Glomerular visceral epithelial cell (primary cell): ENCODE measurements around the gene LMCD1.
"Not testable (repeated sequence)": the region's sequence is repeated elsewhere in the genome, so short reads cannot be mapped to it uniquely, and the experiment has no call there.

ENCODE experiments used
- DNase-seq: peaks from one replicate; pipeline ENCODE4 v3.0.0-alpha.2; 2016; ENCODE audit errors: extremely low spot score

LMCD1 gene

DNA sequence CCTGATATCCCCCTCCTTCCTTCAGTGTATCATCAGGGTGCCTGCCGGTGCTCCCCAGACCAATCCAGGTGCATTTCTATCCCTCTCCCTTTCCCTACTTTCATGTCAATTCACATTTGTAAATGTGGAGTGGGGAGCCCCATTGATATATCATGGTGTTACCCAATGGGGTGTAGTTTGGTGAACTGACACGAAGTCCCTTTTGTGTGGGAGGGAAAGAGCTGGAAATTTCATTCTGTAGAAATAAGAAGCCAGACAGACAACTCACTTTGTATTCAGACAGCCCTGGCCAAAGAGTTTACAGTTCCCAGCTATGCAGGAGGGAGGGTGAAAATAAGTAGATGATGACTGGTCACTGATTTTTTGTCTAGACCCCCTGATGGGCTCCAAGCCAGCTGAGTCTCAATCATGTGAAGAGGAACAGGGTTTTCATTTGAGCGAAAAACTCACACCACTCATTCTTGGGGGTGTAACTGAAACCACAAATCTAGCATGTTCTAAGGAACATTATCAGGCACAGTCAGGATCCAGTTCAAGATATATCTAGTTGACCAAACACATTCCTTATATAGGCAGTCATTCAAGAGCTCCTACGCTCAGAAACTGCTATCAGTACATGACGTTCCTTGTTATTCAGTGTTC, 58.9 kb downstream of the LMCD1 start:
- peak; percentile 84 for DNase-seq

- DNase-seq: no peak
Measured at GRCh38 chr3:8561370-8561769, 59.7 kb downstream of the LMCD1 start.

- no peak for DNase-seq
Measured at GRCh38 chr3:8562081-8562595, 60.5 kb downstream of the LMCD1 start.

- DNase-seq: no peak
Measured at GRCh38 chr3:8563146-8563545, 61.5 kb downstream of the LMCD1 start.

- no peak for DNase-seq
Measured at GRCh38 chr3:8563597-8563996, 62.0 kb downstream of the LMCD1 start.

DNA sequence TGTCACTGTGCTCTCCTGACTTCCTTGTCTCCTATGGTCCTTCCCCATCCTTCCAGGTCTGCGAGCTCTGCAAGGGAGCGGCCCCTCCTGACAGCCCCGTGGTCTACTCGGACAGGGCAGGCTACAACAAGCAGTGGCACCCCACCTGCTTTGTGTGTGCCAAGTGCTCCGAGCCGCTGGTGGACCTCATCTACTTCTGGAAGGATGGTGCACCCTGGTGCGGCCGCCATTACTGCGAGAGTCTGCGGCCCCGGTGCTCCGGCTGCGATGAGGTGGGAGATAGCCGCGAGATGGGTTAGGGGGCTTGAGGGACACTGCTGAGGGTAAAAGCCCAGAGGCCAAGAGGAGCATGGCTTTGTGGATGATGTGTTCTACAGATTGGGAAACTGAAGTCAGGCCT, 63.8 kb downstream of the LMCD1 start:
- DNase-seq: no peak

- DNase-seq: no peak
Measured at GRCh38 chr3:8567784-8568575, 66.4 kb downstream of the LMCD1 start.

- DNase-seq: no peak
Measured at GRCh38 chr3:8571256-8571655, 69.6 kb downstream of the LMCD1 start.

GRCh38 chr3:8573342-8573926, 71.8 kb downstream of the LMCD1 start:
- no peak for DNase-seq

DNA sequence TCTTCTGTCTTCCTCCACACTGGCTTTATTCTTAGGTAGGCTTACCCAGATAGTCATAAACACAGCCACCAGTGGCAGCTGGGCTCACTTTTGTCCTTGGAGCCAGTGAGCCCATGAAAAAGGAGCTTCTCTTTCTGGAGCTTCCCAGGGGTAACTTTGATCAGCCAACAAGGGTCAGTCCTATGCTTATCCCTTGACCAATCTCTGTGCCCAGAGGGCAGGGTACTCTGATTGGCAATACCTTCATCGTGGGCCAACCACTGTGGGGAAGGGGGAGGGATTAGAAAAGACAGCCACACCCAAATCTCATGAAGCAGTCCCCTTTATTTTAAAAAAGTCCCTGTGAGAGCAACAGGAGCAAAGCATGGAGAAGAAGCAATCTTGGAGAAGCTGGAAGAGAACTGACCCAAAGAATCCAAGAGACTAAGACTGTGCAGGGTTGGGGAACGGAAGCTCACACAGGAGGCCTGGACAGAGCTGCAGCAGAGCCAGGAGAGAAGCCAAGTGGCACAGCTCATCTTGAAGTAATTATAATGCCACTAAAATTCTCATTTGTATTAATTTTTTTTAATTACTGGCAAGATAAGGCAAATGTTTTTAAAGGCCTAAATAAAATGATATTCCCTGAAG, 72.5 kb downstream of the LMCD1 start:
- no peak for DNase-seq

DNA sequence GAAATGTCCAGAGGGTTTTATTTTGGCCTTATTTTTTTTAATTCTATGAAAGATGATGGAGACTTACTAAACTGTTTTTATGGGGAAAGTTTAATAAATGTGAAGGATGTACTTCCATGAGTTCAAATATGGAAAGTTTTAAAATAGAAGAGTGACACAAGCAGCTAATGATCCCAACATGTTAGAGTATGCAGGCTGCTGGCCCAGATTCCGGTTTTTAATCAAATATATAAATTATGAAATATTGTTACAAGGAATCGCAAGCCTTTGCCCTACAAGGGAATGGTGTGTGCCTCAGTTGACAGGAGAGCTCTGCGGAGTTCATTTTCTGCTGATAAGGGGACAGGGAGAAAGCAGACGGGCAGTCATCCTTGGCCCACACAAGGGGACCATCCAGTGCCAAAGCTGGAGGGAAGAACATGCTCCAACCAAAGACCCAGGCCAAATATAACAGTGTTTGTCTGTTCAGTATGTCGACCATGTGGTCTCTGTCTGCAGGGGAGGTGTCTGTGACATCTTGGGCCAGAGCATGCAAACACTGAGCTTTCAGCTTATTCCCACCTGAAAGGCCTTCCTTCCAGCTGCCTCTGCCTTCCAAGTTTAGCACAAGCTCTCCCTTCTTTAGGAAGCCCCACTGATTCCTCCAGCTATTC, 73.2 kb downstream of the LMCD1 start:
- DNase-seq: no peak

DNA sequence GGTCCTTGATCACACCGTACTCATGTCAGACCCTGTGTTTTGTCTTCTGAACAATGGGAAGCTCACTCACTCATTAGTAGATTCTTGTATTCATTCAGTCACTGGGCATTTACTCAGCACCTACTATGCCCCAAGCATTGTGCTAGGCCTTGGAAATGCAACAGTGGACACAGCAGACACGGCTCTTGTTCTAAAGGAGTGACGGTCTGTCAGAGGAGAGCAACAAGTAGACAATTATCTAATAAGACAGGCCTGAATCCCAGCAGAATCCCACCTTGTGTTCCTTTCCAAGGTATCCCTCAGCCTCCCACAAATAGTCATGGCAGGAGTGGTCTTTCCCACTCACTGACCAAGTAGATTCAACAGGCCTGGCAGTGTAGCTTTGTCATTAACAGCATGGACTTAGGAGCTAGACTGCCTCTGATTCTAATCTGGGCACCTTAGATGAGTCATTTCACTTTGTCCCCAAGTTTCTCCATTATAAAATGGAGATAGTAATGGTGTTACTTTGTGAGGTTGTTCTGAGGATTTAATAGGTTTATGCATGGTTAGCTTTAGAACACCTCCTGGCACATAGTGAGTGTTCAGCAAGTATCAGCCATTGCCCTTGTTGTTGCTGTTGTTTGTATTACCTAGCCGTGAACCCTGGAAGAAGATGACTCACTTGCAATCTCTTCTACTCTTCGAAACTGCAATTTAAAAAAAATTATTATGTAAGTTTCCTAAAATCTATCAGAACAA, 73.9 kb downstream of the LMCD1 start:
- DNase-seq: no peak

DNA sequence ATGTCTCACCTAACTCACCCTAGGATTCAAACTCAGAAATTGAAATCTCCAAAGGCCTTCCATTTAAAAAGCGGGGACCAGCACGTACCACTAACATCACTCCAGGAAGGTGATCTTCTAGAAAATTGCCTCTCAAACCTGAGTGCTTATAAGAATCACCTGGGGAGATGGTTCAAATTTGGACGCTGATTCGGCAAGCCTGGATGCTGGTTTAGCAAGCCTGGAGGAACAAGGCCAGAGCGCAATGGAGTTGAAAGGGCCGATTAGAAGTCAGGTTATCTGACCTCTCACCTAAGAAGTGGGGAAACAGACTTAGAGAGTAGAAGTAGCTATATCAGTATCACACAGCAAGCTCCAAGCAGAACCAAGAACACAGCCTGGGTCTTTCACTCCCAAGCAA, 74.8 kb downstream of the LMCD1 start:
- DNase-seq: no peak

GRCh38 chr3:8576841-8577571, 75.4 kb downstream of the LMCD1 start:
- no peak for DNase-seq

GRCh38 chr3:8578282-8578681, 76.7 kb downstream of the LMCD1 start:
- DNase-seq: no peak

DNA sequence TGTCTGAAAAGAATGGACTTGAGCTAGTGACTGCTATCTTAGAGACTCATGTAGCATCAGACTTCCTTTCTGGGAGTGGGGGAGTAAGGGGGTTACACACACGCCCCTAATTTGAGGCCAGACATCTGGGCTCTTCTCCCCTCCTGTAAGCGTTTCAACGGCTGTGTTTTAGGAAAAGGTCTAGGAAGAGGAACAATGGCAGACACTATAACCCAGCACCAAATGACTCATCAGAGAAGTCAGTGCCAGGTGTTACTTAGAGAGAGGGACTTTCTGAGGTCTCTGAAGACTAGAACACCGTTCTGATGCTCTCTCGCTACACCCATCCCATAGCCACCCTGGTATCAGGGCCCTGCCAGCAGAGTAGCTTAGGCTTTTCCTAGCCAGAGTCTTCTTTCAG, 77.5 kb downstream of the LMCD1 start:
- DNase-seq: peak; percentile 9

- DNase-seq: no peak
Measured at GRCh38 chr3:8579943-8580342, 78.3 kb downstream of the LMCD1 start.

- not testable (repeated sequence) for DNase-seq
Measured at GRCh38 chr3:8580434-8580833, 78.8 kb downstream of the LMCD1 start.

DNA sequence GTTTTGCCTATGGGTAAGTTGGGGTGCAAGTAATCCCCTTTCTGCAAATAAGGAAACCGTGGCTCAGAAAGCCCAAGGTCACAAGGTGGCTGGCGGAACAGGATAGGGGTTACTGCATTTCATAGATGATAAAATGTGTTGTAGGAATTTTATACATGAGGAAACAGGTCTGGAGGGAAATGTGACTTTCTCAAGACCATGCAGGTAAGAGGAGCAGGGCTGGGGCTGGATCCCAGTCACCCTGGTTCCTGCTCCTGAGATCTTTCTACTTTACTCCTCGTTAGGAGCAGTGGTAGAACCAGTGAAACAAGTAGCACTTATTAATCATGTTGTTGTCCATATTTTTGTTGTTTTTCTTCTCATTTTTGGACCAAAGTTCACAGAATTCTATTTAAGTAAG, 79.8 kb downstream of the LMCD1 start:
- no peak for DNase-seq

DNA sequence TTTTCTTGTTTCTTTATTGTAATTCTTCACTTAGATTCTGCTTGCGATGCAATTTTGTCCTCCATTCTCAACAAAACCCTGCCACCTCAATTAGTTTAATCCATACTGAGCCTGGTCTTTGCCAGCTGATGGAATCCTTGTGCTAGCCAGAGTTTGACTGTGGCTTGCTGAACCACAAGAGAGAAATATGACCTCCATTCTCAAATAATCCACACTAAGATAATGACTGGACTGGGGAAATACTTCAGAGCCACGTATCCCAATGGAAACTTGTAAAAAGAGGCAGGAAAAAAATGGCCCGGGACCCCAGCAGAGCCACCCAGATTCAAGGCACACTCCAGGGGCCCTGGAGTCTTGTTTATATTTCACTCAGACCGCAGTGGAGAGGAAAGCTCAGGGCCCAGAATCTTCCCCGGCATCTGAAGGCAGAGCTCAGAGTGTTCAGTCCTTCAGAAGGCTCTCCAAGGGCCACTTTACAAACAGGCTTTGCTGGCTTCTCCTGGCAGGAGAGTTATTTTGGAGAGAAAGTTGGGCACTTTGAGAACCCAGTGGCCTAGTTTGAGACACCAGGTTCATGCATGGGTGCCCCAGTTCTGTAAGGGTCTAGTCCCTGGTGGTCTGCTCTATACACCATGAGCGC, 80.3 kb downstream of the LMCD1 start:
- DNase-seq: no peak
